H1 (cell line): Measurements from ENCODE around the gene GBP4. TPM values are rescaled to one million over a fixed set of nuclear protein-coding genes. Genes with fewer than 3 reads are reported as not detected.

Experiments
- EP300 ChIP-seq, 2 experiments: IDR thresholded peaks; 1 replicate in 1 of 2; 2 replicates in 1 of 2; pipeline ENCODE4 v1.6.1; 2011 to 2012; ENCODE audit warnings: low read depth in 2 of 2, low read length in 2 of 2, mild to moderate bottlenecking in 2 of 2, borderline replicate concordance in 1 of 2, inconsistent platforms in 1 of 2, moderate library complexity in 1 of 2
- POU5F1 ChIP-seq: IDR thresholded peaks from 2 replicates; pipeline ENCODE4 v1.6.1; 2011; ENCODE audit warnings: low read depth, mild to moderate bottlenecking, low read length, moderate library complexity
- SP1 ChIP-seq: IDR thresholded peaks from 2 replicates; pipeline ENCODE4 v1.6.1; 2011; ENCODE audit warnings: low read depth, low read length
- polyA plus RNA-seq, 7 experiments: library from polyadenylated mRNA; depleted of rRNA in 3 of 7; stranded (reverse) in 5 of 7; unstranded in 2 of 7; fragments of >200 nt in 5 of 7; fragments of 200-250 nt in 2 of 7; gene quantifications; 1 replicate in 5 of 7; 2 replicates in 1 of 7; 4 replicates in 1 of 7; pipeline versions ENCODE4 v1.2.1 to v1.2.3, GENCODE V29; 2011 to 2013; ENCODE audit warnings: missing spikeins in 2 of 7, mixed read lengths in 2 of 7
- total RNA-seq: library from RNA; stranded (reverse); fragmentation: NEBNext Ultra II Directional; extraction: Animal tissue kit (Norgen Biotek cat#: 25700); gene quantifications from 2 replicates; pipeline ENCODE4 v1.2.1, GENCODE V29; 2021
- TF ChIP-seq, protein P1 (sequence below), 3 experiments: IDR thresholded peaks; 1 replicate in 2 of 3; 2 replicates in 1 of 3; pipeline versions ENCODE4 v1.5.1 to v1.6.1; 2011; ENCODE audit warnings: low read length in 3 of 3, mild to moderate bottlenecking in 3 of 3, inconsistent platforms in 2 of 3, low read depth in 1 of 3, moderate library complexity in 1 of 3; ENCODE audit not compliant: insufficient read depth in 1 of 3; ENCODE audit errors: control extremely low read depth in 1 of 3

GBP4 gene
- total and polyA plus RNA-seq, 2 of the 8 experiments (the other 6 are each of a cell fraction or from before 2014, with no cell fraction given) = 0.02 TPM; not detected in 1

DNA sequence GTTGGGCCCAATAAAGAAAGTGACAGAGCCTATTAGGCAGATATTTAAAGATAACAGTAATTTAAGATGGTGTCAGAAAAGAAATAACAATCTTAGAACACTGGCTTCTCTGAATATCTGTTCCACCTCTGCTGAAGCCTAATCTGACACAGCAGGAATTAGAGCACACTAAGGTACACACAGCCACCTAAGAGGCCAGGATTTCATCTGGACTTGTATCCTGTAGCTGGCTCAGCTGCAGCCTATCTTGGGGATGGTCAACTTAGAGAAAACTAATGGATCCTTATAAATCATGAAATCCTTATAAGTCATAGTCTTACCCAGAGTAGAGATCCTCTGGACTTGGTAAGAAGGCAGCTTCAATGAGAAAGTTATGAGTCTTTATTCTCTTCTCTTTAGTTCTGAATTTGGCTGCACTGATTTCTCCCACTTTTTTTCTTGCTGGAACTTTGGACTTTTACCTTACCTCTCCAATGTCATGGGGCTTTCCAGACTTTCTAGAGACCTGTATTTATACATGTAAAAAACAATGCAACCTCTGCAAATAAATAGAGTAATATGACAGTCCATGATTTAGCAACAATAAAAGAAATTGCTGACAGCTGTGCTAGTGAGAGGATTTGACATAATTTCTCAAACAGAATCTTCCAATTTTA, 23.0 kb downstream of the GBP4 start, which contains the start of gene GBP7 (continued):
- TF ChIP-seq, protein P1, sequence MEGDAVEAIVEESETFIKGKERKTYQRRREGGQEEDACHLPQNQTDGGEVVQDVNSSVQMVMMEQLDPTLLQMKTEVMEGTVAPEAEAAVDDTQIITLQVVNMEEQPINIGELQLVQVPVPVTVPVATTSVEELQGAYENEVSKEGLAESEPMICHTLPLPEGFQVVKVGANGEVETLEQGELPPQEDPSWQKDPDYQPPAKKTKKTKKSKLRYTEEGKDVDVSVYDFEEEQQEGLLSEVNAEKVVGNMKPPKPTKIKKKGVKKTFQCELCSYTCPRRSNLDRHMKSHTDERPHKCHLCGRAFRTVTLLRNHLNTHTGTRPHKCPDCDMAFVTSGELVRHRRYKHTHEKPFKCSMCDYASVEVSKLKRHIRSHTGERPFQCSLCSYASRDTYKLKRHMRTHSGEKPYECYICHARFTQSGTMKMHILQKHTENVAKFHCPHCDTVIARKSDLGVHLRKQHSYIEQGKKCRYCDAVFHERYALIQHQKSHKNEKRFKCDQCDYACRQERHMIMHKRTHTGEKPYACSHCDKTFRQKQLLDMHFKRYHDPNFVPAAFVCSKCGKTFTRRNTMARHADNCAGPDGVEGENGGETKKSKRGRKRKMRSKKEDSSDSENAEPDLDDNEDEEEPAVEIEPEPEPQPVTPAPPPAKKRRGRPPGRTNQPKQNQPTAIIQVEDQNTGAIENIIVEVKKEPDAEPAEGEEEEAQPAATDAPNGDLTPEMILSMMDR (IDR thresholded peaks at IDR 0.05; ENCODE audit: control extremely low read depth in 1 of 3, insufficient read depth in 1 of 3, low read depth in 1 of 3, low read length in 3 of 3) = no peak
- TF ChIP-seq EP300 (IDR thresholded peaks at IDR 0.05; ENCODE audit: borderline replicate concordance in 1 of 2, low read depth in 2 of 2, low read length in 2 of 2) = no peak
- TF ChIP-seq POU5F1 = no peak
- TF ChIP-seq SP1 = no peak
- TF ChIP-seq, all 59 proteins: peak for 0
